Measurements from ENCODE around the gene MRGPRG. TPM values are rescaled to one million over a fixed set of nuclear protein-coding genes. Genes with fewer than 3 reads are reported as not detected.

MRGPRG gene
- total RNA-seq, 1 donor from 2014 or later = not detected

DNA sequence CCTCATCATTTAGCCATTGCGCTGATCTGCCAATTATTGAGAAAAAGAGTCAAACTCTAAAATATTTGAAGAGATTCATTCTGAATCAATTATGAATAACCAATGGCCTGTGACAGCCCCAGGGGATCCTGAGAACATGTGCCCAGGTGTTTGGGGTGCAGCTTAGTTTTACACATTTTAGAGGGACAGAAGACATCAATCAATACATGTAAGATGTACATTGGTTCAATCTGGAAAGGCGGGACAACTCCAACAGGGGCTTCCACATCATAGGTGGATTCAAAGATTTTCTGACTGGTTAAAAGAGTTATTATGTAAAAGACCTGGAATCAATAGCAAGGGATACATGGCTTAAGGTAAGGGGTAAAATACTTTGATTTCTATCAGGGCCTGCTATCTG is 18.5 kb upstream of the MRGPRG start:
- no peak overlapping the region for H3K4me3 ChIP-seq
- ATAC-seq (no peak), DNase-seq (no peak)
- TF ChIP-seq CTCF (IDR thresholded peaks at IDR 0.05) = no peak
- no peaks in the 10 kb centered on the region for H3K4me1 ChIP-seq
- H3K9me3 ChIP-seq = no peaks in the 10 kb centered on the region
- H3K36me3 ChIP-seq = no peaks in the 10 kb centered on the region
- no peaks in the 10 kb centered on the region for H3K27me3 ChIP-seq
- intact Hi-C loops (cut with DNase I) = no loop called here
- H3K27ac ChIP-seq = no peak overlapping the region

DNA sequence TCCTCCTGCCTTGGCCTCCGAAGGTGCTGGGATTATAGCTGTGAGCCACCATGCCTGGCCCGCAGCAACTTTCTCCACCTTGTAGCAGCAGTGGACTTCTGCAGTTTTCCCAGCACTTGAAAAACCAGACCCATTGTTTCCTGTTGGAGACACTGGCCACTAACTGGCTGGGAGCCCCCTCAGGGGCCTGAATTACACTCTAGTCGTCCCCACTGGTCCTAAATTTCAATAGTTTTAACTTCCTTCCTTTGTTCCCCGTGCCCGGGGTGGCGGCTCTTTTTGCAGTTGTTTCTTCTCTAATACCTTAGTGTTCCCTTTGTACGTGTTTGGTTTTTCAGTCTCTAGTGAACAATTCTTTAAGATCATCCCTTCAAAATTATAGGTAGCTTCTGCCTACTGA is 16.2 kb upstream of the MRGPRG start:
- no peaks in the 10 kb centered on the region for H3K36me3 ChIP-seq
- no peak for TF ChIP-seq CTCF (IDR thresholded peaks at IDR 0.05)
- H3K27ac ChIP-seq = no peak overlapping the region
- H3K4me1 ChIP-seq = no peaks in the 10 kb centered on the region
- H3K4me3 ChIP-seq = no peak overlapping the region
- no peak for ATAC-seq
- peaks cover 8% of the 10 kb centered on the region for H3K27me3 ChIP-seq
- intact Hi-C loops (cut with DNase I) = no loop called here
- no peaks in the 10 kb centered on the region for H3K9me3 ChIP-seq
- no peak for DNase-seq

DNA sequence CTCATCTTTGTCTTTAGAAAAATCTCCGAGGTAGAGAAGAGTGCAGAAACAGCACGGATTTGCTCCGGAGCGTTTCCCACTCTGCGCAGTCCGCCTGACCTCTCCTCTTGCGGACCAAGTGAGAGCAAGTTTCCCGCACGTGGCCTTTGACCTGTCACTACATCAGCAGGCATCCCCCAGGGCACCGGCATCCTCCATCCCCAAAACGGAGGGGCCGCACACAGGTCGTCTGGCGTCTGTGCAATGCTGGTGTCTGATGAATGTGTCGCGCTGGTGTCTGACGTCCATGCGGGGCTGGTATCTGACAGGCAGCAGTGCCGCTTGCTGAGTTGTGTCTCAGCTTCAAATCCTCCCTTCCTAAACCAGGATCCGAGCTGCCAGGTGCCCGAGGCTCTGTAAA is 14.3 kb upstream of the MRGPRG start:
- Histone ChIP-seq H3K36me3 (no peaks in the 10 kb centered on the region), H3K4me1 (no peaks in the 10 kb centered on the region), H3K27me3 (peaks cover 20% of the 10 kb centered on the region), H3K27ac (no peak overlapping the region), H3K9me3 (no peaks in the 10 kb centered on the region), H3K4me3 (no peak overlapping the region)
- DNase-seq = no peak
- ATAC-seq = no peak
- TF ChIP-seq CTCF (IDR thresholded peaks at IDR 0.05) = no peak
- intact Hi-C loops (cut with DNase I) = no loop called here

GRCh38 chr11:3231851-3232744 is 13.5 kb upstream of the MRGPRG start, which contains the start of gene MRGPRE:
Gene MRGPRE, minus strand, starts transcription at chr11:3232417. Its CDS starts 3,618 bp downstream, at chr11:3228799.
- Histone ChIP-seq H3K36me3 (no peaks in the 10 kb centered on the region), H3K4me3 (no peak within 1 kb of the TSS), H3K4me1 (no peaks in the 10 kb centered on the region), H3K27ac (no peak within 1 kb of the TSS), H3K27me3 (peaks cover 23% of the 10 kb centered on the region), H3K9me3 (no peaks in the 10 kb centered on the region)
- intact Hi-C loops (cut with DNase I) = no loop called here
- no peak for TF ChIP-seq CTCF (IDR thresholded peaks at IDR 0.05)
- ATAC-seq (peak; percentile 61), DNase-seq (no peak)

DNA sequence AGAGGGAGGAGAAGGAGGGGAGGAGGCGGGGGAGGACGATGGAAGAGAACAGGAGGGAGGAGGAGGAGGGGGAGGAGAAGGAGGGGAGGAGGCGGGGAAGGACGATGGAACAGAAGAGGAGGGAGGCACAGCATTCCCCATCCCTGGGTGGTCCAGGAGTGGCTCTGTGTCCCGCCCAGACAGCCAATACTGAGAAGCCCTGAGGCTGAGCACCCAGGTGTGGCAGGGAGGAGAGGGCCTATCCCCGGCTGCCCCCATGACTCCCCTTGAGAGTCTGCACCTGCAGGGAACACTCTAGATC is 12.9 kb upstream of the MRGPRG start:
- no peak for TF ChIP-seq CTCF (IDR thresholded peaks at IDR 0.05)
- H3K27me3 ChIP-seq = peaks cover 23% of the 10 kb centered on the region
- H3K9me3 ChIP-seq = no peaks in the 10 kb centered on the region
- H3K36me3 ChIP-seq = no peaks in the 10 kb centered on the region
- DNase-seq (no peak), ATAC-seq (no peak)
- H3K4me3 ChIP-seq = no peak overlapping the region
- H3K27ac ChIP-seq = no peak overlapping the region
- H3K4me1 ChIP-seq = no peaks in the 10 kb centered on the region
- intact Hi-C loops (cut with DNase I) = no loop called here
